Caco-2 (cell line): ENCODE measurements around the gene VAMP1. TPM values are rescaled to one million over a fixed set of nuclear protein-coding genes. Genes with fewer than 3 reads are reported as not detected.
"Not testable (repeated sequence)": the region's sequence is repeated elsewhere in the genome, so short reads cannot be mapped to it uniquely, and the experiment has no call there.

Experiments
- BruUV-seq: library from RNA; stranded (reverse); fragments of 400-500 nt; replicated peaks from 2 replicates; lab custom pipeline; 2021; lab: Mats Ljungman, UMichigan
- CTCF ChIA-PET: fragments of 300-600 bp; sonication (Branson Sonifier 250); formaldehyde crosslinking; loops from one replicate; lab custom pipeline; 2022; ENCODE audit warnings: antibody characterized with exemption; lab: Charles Lee
- POLR2A ChIA-PET: fragments of 300-600 bp; sonication (Branson Sonifier 250); formaldehyde crosslinking; loops from one replicate; lab custom pipeline; 2022; ENCODE audit warnings: antibody characterized with exemption; lab: Charles Lee
- DNase-seq, 2 experiments: peaks; one replicate each; pipeline versions ENCODE4 v3.0.0 to v3.0.0-alpha.2; 2020 to 2022
- H3K27me3 ChIP-seq: replicated peaks from 2 replicates; pipeline ENCODE4 v1.6.0; 2011; ENCODE audit warnings: low read length; ENCODE audit not compliant: control insufficient read depth, insufficient read depth
- H3K36me3 ChIP-seq: 2 replicates; pipeline ENCODE4 v1.5.1; 2011; ENCODE audit warnings: low read length; ENCODE audit not compliant: control insufficient read depth, insufficient read depth
- H3K4me1 ChIP-seq: fragments of 250-450 bp; sonication (Bioruptor Pico); 2 replicates; pipeline ENCODE4 v1.5.1; 2020; ENCODE audit warnings: mild to moderate bottlenecking
- H3K4me3 ChIP-seq: 2 replicates; pipeline ENCODE4 v1.5.1; 2011; ENCODE audit warnings: low read depth, mild to moderate bottlenecking, control low read depth, low read length
- H3K9me3 ChIP-seq: fragments of 250-450 bp; sonication (Bioruptor Pico); 2 replicates; pipeline ENCODE4 v1.5.1; 2020; ENCODE audit warnings: mild to moderate bottlenecking, moderate library complexity
- H3K27ac Mint-ChIP-seq: one replicate; pipeline ENCODE4 v1.8.0; 2022; ENCODE audit warnings: mixed read lengths; ENCODE audit not compliant: unreplicated experiment
- H3K27me3 Mint-ChIP-seq: one replicate; pipeline ENCODE4 v1.8.0; 2022; ENCODE audit warnings: mixed read lengths; ENCODE audit not compliant: insufficient read depth, unreplicated experiment
- H3K36me3 Mint-ChIP-seq: one replicate; pipeline ENCODE4 v1.8.0; 2022; ENCODE audit warnings: mild to moderate bottlenecking, mixed read lengths; ENCODE audit not compliant: insufficient read depth, unreplicated experiment
- H3K4me1 Mint-ChIP-seq: one replicate; pipeline ENCODE4 v1.8.0; 2022; ENCODE audit warnings: low read depth, mixed read lengths; ENCODE audit not compliant: unreplicated experiment
- H3K4me3 Mint-ChIP-seq: one replicate; pipeline ENCODE4 v1.8.0; 2022; ENCODE audit warnings: mild to moderate bottlenecking, moderate library complexity, mixed read lengths; ENCODE audit not compliant: unreplicated experiment
- H3K9me3 Mint-ChIP-seq: one replicate; pipeline ENCODE4 v1.8.0; 2022; ENCODE audit warnings: mixed read lengths; ENCODE audit not compliant: unreplicated experiment
- CTCF ChIP-seq, 2 experiments: fragments of 200-600 bp in 1 of 2; IDR thresholded peaks; 1 replicate in 1 of 2; 2 replicates in 1 of 2; pipeline versions ENCODE4 v1.5.1 to v1.8.0; 2011 to 2022; ENCODE audit warnings: antibody characterized with exemption in 1 of 2, control low read depth in 1 of 2, inconsistent platforms in 1 of 2, low read depth in 1 of 2, low read length in 1 of 2, mild to moderate bottlenecking in 1 of 2, moderate library complexity in 1 of 2; ENCODE audit not compliant: insufficient read depth in 1 of 2, severe bottlenecking in 1 of 2, unreplicated experiment in 1 of 2
- intact Hi-C: fragments of 100-400 bp; cut with micrococcal nuclease; formaldehyde crosslinking; loops from one replicate; pipeline ENCODE4 v1.10.0; 2022; ENCODE audit not compliant: unreplicated experiment
- total RNA-seq: library from RNA; stranded (reverse); gene quantifications from 2 replicates; pipeline ENCODE4 v1.2.3, GENCODE V29; 2022

VAMP1 gene
- total RNA-seq, 1 experiment from 2014 or later, result 8.4 TPM

GRCh38 chr12:6428326-6428725 lies 42.2 kb downstream of the VAMP1 start:
- Histone ChIP-seq H3K4me1 (peaks cover 13% of the 10 kb centered on the region), H3K9me3 (no peaks in the 10 kb centered on the region), H3K27me3 (no peaks in the 10 kb centered on the region), H3K4me3 (no peak overlapping the region), H3K36me3 (no peaks in the 10 kb centered on the region)
- H3K36me3 Mint-ChIP-seq, result no peaks in the 10 kb centered on the region
- ChIA-PET POLR2A (no interaction called here), CTCF (interaction anchor here (1.3 kb wide), 1 partner anchor 37 kb away, joined by 7 read pairs; no protein-coding TSS in a partner anchor)
- BruUV-seq, result no TSS peak
- DNase-seq, result no peak
- TF ChIP-seq CTCF (IDR thresholded peaks at IDR 0.05; ENCODE audit: insufficient read depth in 1 of 2, low read depth in 1 of 2, low read length in 1 of 2, severe bottlenecking in 1 of 2, unreplicated experiment in 1 of 2), result no peak
- H3K9me3 Mint-ChIP-seq, result no peaks in the 10 kb centered on the region
- intact Hi-C loops, result no loop called here
- H3K4me1 Mint-ChIP-seq, result peaks cover 18% of the 10 kb centered on the region
- no peak overlapping the region for H3K27ac Mint-ChIP-seq
- H3K27me3 Mint-ChIP-seq, result no peaks in the 10 kb centered on the region
- no peak overlapping the region for H3K4me3 Mint-ChIP-seq

- CTCF ChIA-PET, result interaction anchor here (0.7 kb wide), 1 partner anchor 101 kb away, joined by 6 read pairs; no protein-coding TSS in a partner anchor
- DNase-seq, result peak in 1 of 2 experiments; percentile 13
- H3K4me3 ChIP-seq, H3K27me3 ChIP-seq, H3K9me3 ChIP-seq, H3K27ac Mint-ChIP-seq, H3K36me3 Mint-ChIP-seq, H3K9me3 Mint-ChIP-seq, POLR2A ChIA-PET, intact Hi-C loops, H3K4me3 Mint-ChIP-seq, H3K36me3 ChIP-seq, BruUV-seq, H3K27me3 Mint-ChIP-seq: not testable (repeated sequence)
- H3K4me1 ChIP-seq, result peaks cover 14% of the 10 kb centered on the region
- peaks cover 19% of the 10 kb centered on the region for H3K4me1 Mint-ChIP-seq
These were observed 42.7 kb downstream of the VAMP1 start for GRCh38 chr12:6427796-6428195.

GRCh38 chr12:6426882-6427671 lies 43.4 kb downstream of the VAMP1 start:
- no peaks in the 10 kb centered on the region for H3K27me3 Mint-ChIP-seq
- no peaks in the 10 kb centered on the region for H3K9me3 ChIP-seq
- H3K9me3 Mint-ChIP-seq, result no peaks in the 10 kb centered on the region
- H3K36me3 ChIP-seq, result no peaks in the 10 kb centered on the region
- DNase-seq, result peak in 1 of 2 experiments; percentile 16
- no TSS peak for BruUV-seq
- H3K27me3 ChIP-seq, result no peaks in the 10 kb centered on the region
- H3K4me3 Mint-ChIP-seq, result no peak overlapping the region
- H3K27ac Mint-ChIP-seq, result no peak overlapping the region
- H3K4me3 ChIP-seq, result no peak overlapping the region
- peaks cover 19% of the 10 kb centered on the region for H3K4me1 Mint-ChIP-seq
- ChIA-PET POLR2A (no interaction called here), CTCF (interaction anchor here (0.7 kb wide), 1 partner anchor 100 kb away, joined by 6 read pairs; no protein-coding TSS in a partner anchor)
- intact Hi-C loops, result no loop called here
- H3K36me3 Mint-ChIP-seq, result no peaks in the 10 kb centered on the region
- TF ChIP-seq CTCF (IDR thresholded peaks at IDR 0.05; ENCODE audit: insufficient read depth in 1 of 2, low read depth in 1 of 2, low read length in 1 of 2, severe bottlenecking in 1 of 2, unreplicated experiment in 1 of 2), result no peak
- H3K4me1 ChIP-seq, result peaks cover 14% of the 10 kb centered on the region
